ENCODE measurements around the gene PRLH.
A peak's percentile ranks its signal among the peaks of the same experiment; 100 is the strongest.

The PRLH gene

GRCh38 chr2:237565974-237566373 lies 400 bp upstream of the PRLH start:
- no peak for DNase-seq (ENCODE audit: low read depth)

DNA sequence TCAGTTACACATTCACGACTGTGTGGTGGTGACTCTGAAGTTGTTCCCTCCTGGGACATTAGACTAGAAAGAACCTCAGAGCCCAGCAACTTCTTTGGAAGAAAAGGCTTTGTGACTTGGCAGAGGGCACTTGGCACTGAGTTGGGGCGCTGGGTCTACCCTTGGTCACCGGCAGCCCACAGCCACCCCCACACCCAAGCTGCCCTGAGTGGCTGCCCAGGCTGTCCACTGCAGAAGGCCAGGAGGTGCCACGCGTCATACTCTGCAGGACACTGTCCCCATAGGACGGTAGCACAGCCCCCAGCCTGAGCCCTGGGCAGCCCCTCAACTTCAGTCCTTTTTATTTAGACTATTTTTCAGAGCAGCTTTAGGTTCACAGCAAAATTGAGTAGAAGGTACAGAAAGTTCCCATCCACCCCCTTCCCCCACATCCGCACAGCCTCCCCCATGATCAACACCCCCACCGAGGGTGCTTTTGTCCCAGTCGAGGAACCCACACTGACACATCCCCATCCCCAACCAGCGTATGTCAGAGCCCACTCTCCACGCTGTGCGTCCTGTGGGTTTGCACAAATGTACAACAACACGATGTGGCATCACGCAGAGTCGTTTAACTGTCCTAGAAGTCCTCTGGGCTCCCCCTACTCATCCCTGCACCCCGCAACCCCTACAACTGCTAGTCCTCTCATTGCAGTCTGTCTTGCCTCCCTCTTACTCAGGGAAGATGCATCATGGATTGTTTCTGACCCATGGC lies 1.1 kb downstream of the PRLH start:
- no peak for DNase-seq (ENCODE audit: low read depth)

DNA sequence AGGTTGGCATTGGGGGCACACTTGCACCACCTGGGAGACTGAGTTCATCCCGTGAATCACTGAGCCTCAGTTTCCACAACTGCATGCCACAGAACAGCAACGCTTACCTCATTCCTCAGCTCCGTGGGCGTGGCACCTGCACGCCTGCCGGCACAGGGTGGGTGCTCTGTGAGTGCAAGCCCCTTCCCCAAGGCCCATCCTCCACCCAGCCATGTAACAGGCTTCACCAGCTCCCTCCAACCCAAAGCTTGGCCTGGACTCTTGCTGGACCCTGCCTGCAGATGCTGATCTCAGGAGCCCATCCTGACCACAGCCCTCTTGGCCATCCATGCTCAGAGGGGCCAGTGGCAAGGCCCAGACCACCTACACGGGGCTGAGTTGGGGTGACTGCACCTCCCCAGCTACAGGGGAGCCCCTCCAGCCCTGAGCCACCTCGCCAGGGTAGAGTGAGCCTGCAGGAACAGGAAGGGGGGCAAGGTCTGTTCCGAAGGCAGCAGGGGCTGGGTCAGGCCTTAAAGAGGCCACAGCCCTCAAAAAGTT lies 1.8 kb downstream of the PRLH start:
- DNase-seq (ENCODE audit: low read depth) = no peak

GRCh38 chr2:237569041-237569440 lies 2.7 kb downstream of the PRLH start:
- no peak for DNase-seq (ENCODE audit: low read depth)

- no peak for DNase-seq (ENCODE audit: low read depth)
These were observed 3.5 kb downstream of the PRLH start for GRCh38 chr2:237569896-237570295.

- DNase-seq (ENCODE audit: low read depth) = no peak
These were observed 4.5 kb downstream of the PRLH start for GRCh38 chr2:237570776-237571335.

- DNase-seq (ENCODE audit: low read depth) = no peak
These were observed 5.2 kb downstream of the PRLH start for GRCh38 chr2:237571551-237571950.

GRCh38 chr2:237572021-237572741 lies 5.8 kb downstream of the PRLH start:
- peak; percentile 86 for DNase-seq (ENCODE audit: low read depth)

DNA sequence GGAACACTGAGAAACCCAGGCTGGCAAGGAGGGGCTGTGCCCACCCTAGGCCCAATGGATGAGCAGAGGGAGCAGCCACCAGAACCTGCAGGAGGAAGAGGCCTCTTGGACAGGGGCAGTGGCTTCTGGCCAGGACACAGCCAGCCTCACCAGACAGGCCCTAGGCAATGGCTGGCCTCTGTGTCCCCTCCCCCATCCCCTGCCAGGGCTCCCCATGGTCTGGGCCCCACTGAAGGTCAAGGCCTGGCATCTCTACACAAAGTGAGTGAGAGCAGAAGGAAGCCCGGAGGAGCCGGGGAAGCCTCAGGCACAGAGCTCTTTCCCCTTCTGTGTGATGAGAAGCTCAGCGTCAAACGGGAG lies 6.3 kb downstream of the PRLH start:
- no peak for DNase-seq (ENCODE audit: low read depth)

DNA sequence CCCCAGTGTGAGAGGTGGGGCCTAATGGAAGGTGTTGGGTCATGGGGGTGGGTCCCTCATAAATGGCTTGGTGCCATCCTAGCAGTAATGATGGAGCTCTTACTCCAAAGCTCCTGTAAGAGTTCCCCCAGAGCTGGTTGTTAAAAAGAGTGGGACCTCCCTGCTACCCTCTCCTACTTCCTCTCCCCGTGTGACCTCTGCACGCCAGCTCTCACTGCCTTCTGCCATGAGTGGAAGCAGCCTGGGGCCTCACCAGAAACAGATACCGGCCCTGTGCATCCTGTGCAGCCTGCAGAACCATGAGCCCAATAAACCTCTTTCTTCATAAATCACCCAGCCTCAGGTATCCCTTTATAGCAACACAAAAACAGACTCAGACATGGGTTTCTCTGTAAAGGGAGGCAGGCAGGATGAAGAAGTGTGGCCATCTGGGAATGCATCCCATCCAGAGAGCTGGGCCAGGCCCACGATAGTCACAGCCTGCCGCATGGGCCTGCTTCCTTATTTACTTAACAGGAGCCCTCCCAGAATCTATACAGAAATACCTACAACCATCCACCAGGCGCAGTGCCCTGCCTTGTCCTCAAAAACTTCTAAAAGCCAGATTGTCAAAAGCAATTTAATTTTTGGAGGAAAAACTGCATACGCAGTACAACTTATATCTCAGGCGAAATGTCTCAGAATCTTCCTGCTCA lies 7.5 kb downstream of the PRLH start:
- no peak for DNase-seq (ENCODE audit: low read depth)

GRCh38 chr2:237574467-237574866 lies 8.1 kb downstream of the PRLH start:
- DNase-seq (ENCODE audit: low read depth) = no peak

DNA sequence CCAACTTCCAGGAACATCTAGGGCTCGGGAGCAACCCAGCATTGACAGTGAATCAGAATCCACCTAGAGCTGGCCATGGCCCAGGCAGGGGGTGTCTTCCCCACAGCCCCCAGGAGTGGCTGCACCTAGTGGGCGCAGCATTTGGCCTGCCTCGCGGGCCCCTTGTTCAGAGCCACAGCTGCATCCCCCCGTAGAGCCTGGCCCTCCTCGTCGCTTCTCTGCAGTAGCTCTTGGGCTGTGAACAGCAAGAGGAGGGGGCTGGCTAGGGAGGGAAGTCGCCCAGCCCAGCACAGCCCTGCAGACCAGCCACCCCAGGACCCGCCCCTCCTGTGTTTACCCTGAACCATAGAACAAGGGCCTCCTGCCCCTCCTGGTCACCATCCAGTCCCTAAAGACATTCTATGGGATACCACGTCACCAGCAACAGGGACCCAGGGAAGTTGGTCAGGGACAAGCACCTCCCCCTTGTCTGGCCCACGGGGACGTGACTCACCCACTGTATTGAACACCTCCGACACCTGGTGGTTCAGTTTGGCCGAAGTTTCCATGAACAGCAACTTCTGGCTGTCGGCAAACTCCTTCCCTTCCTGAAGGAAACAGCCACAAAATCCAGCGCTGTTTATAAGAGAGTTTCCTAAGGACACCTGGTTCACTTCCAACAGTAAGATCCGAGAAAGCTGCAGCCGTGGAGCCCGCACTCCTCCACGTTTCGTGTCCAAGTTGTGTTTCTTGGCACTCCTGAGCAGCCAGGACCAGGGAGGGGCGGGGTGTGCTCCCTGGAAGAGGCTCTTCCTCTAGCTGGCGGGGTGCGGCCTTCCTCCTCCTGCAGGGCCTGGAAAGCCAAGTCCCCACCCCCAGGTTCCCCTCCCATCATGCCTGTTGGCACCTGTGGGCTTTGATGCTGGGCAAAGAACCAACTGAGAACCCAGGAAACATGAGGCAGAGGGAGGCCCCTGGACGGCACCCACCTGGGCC lies 8.8 kb downstream of the PRLH start:
- no peak for DNase-seq (ENCODE audit: low read depth)

DNA sequence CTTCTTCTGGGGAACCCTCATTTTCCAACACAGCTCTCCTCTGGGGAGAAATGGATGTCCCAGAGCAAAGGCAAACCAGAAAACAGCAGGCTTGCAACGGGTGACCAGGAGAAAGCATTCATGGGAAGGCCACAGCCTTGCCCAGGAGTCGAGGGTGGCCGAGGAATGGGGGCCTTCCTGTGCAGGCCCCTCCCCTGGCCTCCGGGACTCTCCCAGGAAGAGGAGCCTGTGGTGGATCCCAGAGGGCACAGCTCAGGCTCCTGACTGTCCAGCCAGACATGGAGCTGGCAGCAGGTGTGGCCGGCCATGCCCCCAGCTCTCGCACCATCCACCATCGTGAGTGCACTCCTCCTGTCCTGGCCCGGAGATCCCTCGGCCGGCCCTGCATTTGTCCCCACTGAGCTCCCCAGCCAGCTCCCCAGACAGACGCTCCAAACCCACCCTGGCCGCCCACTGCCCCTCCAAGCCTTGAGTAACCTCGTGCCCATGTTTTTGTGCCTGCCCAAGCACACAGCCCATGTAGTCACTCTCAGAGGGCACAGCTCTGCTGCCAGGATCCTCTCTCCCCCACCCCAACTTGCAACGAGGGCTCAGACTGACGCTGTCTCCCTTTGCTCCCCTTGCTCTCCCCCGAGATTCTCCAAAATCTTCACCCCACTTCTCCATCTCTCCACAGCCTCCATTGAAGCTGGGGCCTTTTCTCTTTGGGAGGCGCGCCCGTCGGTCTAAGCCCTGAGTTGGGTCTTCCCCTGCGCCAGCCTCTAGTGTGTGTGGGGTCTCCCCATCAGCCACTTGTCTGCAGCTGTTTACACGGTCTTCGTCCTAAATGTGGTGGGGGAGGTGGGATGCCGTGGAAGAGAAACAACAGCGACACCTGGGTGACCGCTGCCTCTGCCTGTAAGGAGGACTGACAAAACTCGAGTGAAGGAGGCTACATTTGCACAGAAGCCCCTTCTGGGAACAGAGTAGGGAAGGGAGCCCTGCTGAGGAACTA lies 9.8 kb downstream of the PRLH start:
- no peak for DNase-seq (ENCODE audit: low read depth)

DNA sequence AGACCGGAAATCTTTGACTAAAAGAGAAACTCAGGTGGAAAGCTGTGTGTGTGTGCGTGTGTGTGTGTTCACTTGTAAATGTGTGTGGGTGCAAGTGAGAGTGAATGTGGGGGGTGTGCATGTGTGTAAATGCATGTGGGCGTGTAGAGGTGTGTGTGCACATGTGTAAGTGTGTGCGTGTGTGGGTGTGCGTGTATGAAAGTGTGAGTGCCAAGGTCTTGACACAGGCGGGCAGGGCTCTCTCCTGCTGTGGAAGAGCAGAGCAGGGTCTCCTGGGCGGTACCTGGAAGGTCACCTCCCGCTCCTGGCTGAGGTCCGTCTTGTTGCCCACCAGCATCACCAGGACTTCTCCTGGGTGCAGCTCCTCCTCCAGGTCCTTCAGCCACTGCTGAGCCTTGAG lies 10.6 kb downstream of the PRLH start:
- DNase-seq (ENCODE audit: low read depth) = no peak

DNA sequence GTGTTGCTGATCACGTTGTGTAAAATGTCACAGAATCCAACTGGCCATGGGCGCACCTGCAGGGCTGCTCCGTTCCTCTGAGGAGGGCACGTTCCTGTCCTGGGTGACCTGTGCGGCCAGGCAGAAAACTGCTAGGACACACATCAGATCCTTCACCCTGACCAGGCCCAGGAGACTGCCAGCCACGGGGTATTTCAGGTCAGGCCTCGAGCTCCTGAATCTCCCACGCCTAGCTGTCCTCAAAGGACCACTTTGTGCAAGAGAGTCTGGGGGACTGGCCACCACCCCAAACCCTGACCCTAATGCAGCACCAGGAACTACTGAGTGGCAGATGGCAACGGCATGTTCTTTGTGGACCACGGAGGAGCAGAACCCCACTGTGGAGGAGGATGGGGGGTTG lies 11.1 kb downstream of the PRLH start:
- DNase-seq (ENCODE audit: low read depth) = no peak

DNA sequence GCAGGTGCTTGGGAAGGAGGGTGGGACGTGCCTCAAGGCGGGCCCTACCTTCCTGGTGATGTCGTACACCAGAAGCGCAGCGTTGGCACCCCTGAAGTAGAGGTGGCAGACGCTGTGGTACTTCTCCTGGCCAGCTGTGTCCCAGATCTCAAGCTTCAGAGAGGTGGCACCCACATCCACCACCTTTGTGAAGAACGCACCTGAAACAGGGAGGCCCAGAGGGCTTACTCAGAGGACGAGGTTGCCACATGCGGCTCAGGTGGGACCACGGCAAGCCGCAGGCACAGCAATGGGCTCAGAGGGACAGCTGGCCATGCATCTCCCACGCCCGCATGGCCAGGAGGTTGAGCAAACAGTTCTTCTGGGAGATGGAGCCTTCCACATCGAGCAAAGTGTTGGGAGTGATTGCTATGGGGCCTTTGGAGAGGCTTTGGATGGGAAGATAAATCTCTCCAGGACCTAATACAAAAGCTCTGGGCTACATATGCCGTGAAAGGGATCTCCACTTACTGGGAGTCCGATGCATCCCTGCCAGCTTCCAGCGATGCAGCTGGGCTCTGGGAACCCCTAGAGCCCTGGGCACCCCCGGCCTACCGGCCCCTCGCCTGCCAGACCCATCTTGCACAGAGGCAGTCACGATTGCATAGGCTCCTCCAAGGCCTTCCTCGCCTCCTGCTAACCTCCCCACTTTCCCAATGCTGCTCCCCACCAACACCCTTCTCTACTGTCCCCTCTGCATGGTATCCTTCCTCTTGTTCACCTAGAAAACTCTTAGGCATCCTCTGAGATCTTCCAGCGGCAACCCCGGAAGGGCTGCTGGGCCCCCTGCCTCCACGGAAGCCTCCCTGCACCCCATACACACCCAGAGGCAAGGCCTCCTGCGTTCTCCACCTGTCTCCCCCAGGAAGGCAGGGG lies 11.8 kb downstream of the PRLH start:
- DNase-seq (ENCODE audit: low read depth) = no peak

GRCh38 chr2:237581326-237581725 lies 15.0 kb downstream of the PRLH start:
- no peak for DNase-seq (ENCODE audit: low read depth)

- peak; percentile 69 for DNase-seq (ENCODE audit: low read depth)
These were observed 15.7 kb downstream of the PRLH start for GRCh38 chr2:237581751-237582746.
